ENCODE measurements around the gene FGF2. TPM values are rescaled to one million over a fixed set of nuclear protein-coding genes. Genes with fewer than 3 reads are reported as not detected.

The FGF2 gene
- polyA plus RNA-seq, 1 of the 3 experiments (the other 2 are of a cell fraction): 11.1 TPM

- Histone ChIP-seq H3K27me3 (ENCODE audit: insufficient read depth) (no peaks in the 10 kb centered on the region), H2AFZ (ENCODE audit: low read depth) (no peak overlapping the region; the same call in 1 of the 2 replicates), H3K79me2 (ENCODE audit: insufficient read depth) (peaks cover 29% of the 10 kb centered on the region; the same call in 1 of the 2 replicates), H3K4me2 (no peak overlapping the region), H3K4me3 (ENCODE audit: low read depth in 2 of 2, low read length in 1 of 2) (no peak overlapping the region), H3K27ac (ENCODE audit: low read depth in 2 of 2, low read length in 1 of 2) (no peak overlapping the region), H3K9me2 (no peaks in the 10 kb centered on the region), H3K36me3 (replicated peaks in 1 of 2; ENCODE audit: control insufficient read depth in 1 of 2, insufficient read depth in 2 of 2, low read length in 1 of 2) (peaks cover 44 to 62% of the 10 kb centered on the region in 2 experiments), H3K4me1 (ENCODE audit: control insufficient read depth in 1 of 2, insufficient read depth in 2 of 2, low read depth in 1 of 2, low read length in 1 of 2) (peaks cover 0 to 2% of the 10 kb centered on the region in 2 experiments; a peak in 2 of 4 replicates), H3F3A (replicated peaks; ENCODE audit: insufficient read depth) (no peaks in the 10 kb centered on the region), H3K9me3 (no peaks in the 10 kb centered on the region), H3K9ac (no peak overlapping the region; the same call in 1 of the 2 replicates), H4K20me1 (ENCODE audit: insufficient read depth) (no peaks in the 10 kb centered on the region)
- TF ChIP-seq, protein P1, sequence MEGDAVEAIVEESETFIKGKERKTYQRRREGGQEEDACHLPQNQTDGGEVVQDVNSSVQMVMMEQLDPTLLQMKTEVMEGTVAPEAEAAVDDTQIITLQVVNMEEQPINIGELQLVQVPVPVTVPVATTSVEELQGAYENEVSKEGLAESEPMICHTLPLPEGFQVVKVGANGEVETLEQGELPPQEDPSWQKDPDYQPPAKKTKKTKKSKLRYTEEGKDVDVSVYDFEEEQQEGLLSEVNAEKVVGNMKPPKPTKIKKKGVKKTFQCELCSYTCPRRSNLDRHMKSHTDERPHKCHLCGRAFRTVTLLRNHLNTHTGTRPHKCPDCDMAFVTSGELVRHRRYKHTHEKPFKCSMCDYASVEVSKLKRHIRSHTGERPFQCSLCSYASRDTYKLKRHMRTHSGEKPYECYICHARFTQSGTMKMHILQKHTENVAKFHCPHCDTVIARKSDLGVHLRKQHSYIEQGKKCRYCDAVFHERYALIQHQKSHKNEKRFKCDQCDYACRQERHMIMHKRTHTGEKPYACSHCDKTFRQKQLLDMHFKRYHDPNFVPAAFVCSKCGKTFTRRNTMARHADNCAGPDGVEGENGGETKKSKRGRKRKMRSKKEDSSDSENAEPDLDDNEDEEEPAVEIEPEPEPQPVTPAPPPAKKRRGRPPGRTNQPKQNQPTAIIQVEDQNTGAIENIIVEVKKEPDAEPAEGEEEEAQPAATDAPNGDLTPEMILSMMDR (IDR thresholded peaks at IDR 0.05): peak; percentile 82
- TF ChIP-seq RAD21 (IDR thresholded peaks at IDR 0.05; ENCODE audit: low read length) (peak; percentile 54), USF2 (IDR thresholded peaks at IDR 0.05; ENCODE audit: borderline replicate concordance, low read depth, low read length) (no peak), FOXJ3 (CRISPR knock-in tag; IDR thresholded peaks at IDR 0.05) (no peak), JUND (IDR thresholded peaks at IDR 0.05) (no peak), TEAD4 (IDR thresholded peaks at IDR 0.05; ENCODE audit: borderline replicate concordance, insufficient read depth) (no peak), USF1 (IDR thresholded peaks at IDR 0.05; ENCODE audit: borderline replicate concordance, low read depth) (no peak)
- CTCF ChIA-PET: interaction anchor here (0.6 to 2.6 kb wide), 20 partner anchors 10 to 1030 kb away, joined by 3 to 29 read pairs (median 3); partner anchors contain the start of gene NUDT6
- POLR2A ChIA-PET: no interaction called here
- DNase-seq: no peak
These were observed 104.2 kb downstream of the FGF2 start for GRCh38 chr4:122930862-122931261.

- DNase-seq: no peak
- H3K9me2 ChIP-seq: no peaks in the 10 kb centered on the region
- no peak overlapping the region for H3K27ac ChIP-seq (ENCODE audit: low read depth in 2 of 2, low read length in 1 of 2)
- no peak overlapping the region for H3K4me2 ChIP-seq
- H3K27me3 ChIP-seq (ENCODE audit: insufficient read depth): no peaks in the 10 kb centered on the region
- peaks cover 50 to 72% of the 10 kb centered on the region in 2 experiments for H3K36me3 ChIP-seq (replicated peaks in 1 of 2; ENCODE audit: control insufficient read depth in 1 of 2, insufficient read depth in 2 of 2, low read length in 1 of 2)
- peaks cover 0 to 2% of the 10 kb centered on the region in 2 experiments; a peak in 2 of 4 replicates for H3K4me1 ChIP-seq (ENCODE audit: control insufficient read depth in 1 of 2, insufficient read depth in 2 of 2, low read depth in 1 of 2, low read length in 1 of 2)
- H3K9me3 ChIP-seq: no peaks in the 10 kb centered on the region
- H2AFZ ChIP-seq (ENCODE audit: low read depth): no peak overlapping the region
- ChIA-PET POLR2A (interaction anchor here (0.9 kb wide), 1 partner anchor 10 kb away, joined by 4 read pairs; the partner anchor contains the start of gene NUDT6), CTCF (interaction anchor here (0.9 to 1.5 kb wide), 3 partner anchors 18 to 216 kb away, joined by 3 to 4 read pairs (median 3); no protein-coding TSS in a partner anchor)
- H4K20me1 ChIP-seq (ENCODE audit: insufficient read depth): no peaks in the 10 kb centered on the region
- H3K79me2 ChIP-seq (ENCODE audit: insufficient read depth): peaks cover 10% of the 10 kb centered on the region; the same call in 1 of the 2 replicates
- no peak overlapping the region for H3K9ac ChIP-seq
- no peak overlapping the region for H3K4me3 ChIP-seq (ENCODE audit: low read depth in 2 of 2, low read length in 1 of 2)
- H3F3A ChIP-seq (replicated peaks; ENCODE audit: insufficient read depth): no peaks in the 10 kb centered on the region
- no peak for TF ChIP-seq FOXM1 (IDR thresholded peaks at IDR 0.05; ENCODE audit: low read depth)
- no peak for TF ChIP-seq GABPA (IDR thresholded peaks at IDR 0.05; ENCODE audit: low read depth)
- TF ChIP-seq POLR2AphosphoS5 (IDR thresholded peaks at IDR 0.05; ENCODE audit: low read depth, low read length): no peak
- TF ChIP-seq, protein P2, sequence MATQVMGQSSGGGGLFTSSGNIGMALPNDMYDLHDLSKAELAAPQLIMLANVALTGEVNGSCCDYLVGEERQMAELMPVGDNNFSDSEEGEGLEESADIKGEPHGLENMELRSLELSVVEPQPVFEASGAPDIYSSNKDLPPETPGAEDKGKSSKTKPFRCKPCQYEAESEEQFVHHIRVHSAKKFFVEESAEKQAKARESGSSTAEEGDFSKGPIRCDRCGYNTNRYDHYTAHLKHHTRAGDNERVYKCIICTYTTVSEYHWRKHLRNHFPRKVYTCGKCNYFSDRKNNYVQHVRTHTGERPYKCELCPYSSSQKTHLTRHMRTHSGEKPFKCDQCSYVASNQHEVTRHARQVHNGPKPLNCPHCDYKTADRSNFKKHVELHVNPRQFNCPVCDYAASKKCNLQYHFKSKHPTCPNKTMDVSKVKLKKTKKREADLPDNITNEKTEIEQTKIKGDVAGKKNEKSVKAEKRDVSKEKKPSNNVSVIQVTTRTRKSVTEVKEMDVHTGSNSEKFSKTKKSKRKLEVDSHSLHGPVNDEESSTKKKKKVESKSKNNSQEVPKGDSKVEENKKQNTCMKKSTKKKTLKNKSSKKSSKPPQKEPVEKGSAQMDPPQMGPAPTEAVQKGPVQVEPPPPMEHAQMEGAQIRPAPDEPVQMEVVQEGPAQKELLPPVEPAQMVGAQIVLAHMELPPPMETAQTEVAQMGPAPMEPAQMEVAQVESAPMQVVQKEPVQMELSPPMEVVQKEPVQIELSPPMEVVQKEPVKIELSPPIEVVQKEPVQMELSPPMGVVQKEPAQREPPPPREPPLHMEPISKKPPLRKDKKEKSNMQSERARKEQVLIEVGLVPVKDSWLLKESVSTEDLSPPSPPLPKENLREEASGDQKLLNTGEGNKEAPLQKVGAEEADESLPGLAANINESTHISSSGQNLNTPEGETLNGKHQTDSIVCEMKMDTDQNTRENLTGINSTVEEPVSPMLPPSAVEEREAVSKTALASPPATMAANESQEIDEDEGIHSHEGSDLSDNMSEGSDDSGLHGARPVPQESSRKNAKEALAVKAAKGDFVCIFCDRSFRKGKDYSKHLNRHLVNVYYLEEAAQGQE (IDR thresholded peaks at IDR 0.05; ENCODE audit: low read depth, low read length): no peak
- TF ChIP-seq ELF1 (IDR thresholded peaks at IDR 0.05): no peak
- TF ChIP-seq GATA2 (CRISPR knock-in tag; IDR thresholded peaks at IDR 0.05): no peak
- TF ChIP-seq CHD2 (IDR thresholded peaks at IDR 0.05; ENCODE audit: low read length, partially characterized antibody): no peak
- TF ChIP-seq RCOR1 (IDR thresholded peaks at IDR 0.05; ENCODE audit: low read length): no peak
- no peak for TF ChIP-seq RFX5 (IDR thresholded peaks at IDR 0.05; ENCODE audit: low read length)
- TF ChIP-seq YY1 (IDR thresholded peaks at IDR 0.05; ENCODE audit: low read depth): no peak
- no peak for TF ChIP-seq TAF1 (IDR thresholded peaks at IDR 0.05; ENCODE audit: borderline replicate concordance, low read depth, low read length)
- no peak for TF ChIP-seq FOSL2 (IDR thresholded peaks at IDR 0.05; ENCODE audit: borderline replicate concordance, low read depth)
- TF ChIP-seq NRF1 (IDR thresholded peaks at IDR 0.05; ENCODE audit: low read depth, low read length): no peak
- no peak for TF ChIP-seq PBX3 (IDR thresholded peaks at IDR 0.05)
- no peak for TF ChIP-seq EZH2phosphoT487 (IDR thresholded peaks at IDR 0.05; ENCODE audit: borderline replicate concordance, low read depth)
These were observed 106.1 kb downstream of the FGF2 start for GRCh38 chr4:122932763-122933162.

All from SK-N-SH (cell line).